ENCODE measurements around the gene PGBD5.

GRCh38 chr1:230341162-230341546 lies 85.0 kb downstream of the PGBD5 start:
- TF ChIP-seq CTCF (IDR thresholded peaks at IDR 0.05), result no peak
- no peak for TF ChIP-seq ZFX (IDR thresholded peaks at IDR 0.05; ENCODE audit: borderline replicate concordance)

All from 22Rv1 (cell line).